SU-DHL-6 (cell line): ENCODE measurements around the gene FANK1.
"Not testable (repeated sequence)": the region's sequence is repeated elsewhere in the genome, so short reads cannot be mapped to it uniquely, and the experiment has no call there.

Source experiments
- H2AFZ ChIP-seq: fragments of 200-600 bp; sonication (generic); 2 replicates; pipeline ENCODE4 v1.6.1; 2014; ENCODE audit warnings: low read depth, mild to moderate bottlenecking, moderate library complexity, mixed read lengths, antibody characterized with exemption, low read length; ENCODE audit not compliant: severe bottlenecking
- H3F3A ChIP-seq: fragments of 200-600 bp; shearing (Covaris generic); 2 replicates; pipeline ENCODE4 v1.6.0; 2016; ENCODE audit warnings: antibody characterized with exemption, mild to moderate bottlenecking; ENCODE audit not compliant: insufficient read depth
- H3K27ac ChIP-seq: fragments of 200-600 bp; sonication (generic); 2 replicates; pipeline ENCODE4 v1.5.1; 2016; ENCODE audit warnings: low read depth, mild to moderate bottlenecking, low read length, moderate library complexity, mixed read lengths
- H3K27me3 ChIP-seq: fragments of 200-600 bp; sonication (generic), shearing (Covaris generic); 2 replicates; pipeline ENCODE4 v1.6.0; 2014; ENCODE audit warnings: mild to moderate bottlenecking, low read length
- H3K36me3 ChIP-seq: fragments of 200-600 bp; sonication (generic); 2 replicates; pipeline ENCODE4 v1.6.1; 2014; ENCODE audit warnings: mild to moderate bottlenecking, low read length, mixed read lengths
- H3K4me2 ChIP-seq: fragments of 300-600, 200-600 bp; shearing (Covaris generic), sonication (generic); 2 replicates; pipeline ENCODE4 v1.6.0; 2014; ENCODE audit warnings: low read length, low read depth, mild to moderate bottlenecking; ENCODE audit not compliant: poor library complexity, severe bottlenecking
- H3K4me3 ChIP-seq: fragments of 200-600 bp; sonication (generic); 2 replicates; pipeline ENCODE4 v1.5.1; 2014; ENCODE audit warnings: antibody characterized with exemption, low read length, mild to moderate bottlenecking, mixed read lengths; ENCODE audit not compliant: insufficient read depth, poor library complexity, severe bottlenecking
- H3K79me2 ChIP-seq: fragments of 200-600 bp; sonication (generic); 2 replicates; pipeline ENCODE4 v1.6.1; 2014; ENCODE audit warnings: mild to moderate bottlenecking, low read length, moderate library complexity; ENCODE audit not compliant: insufficient read depth
- H3K9ac ChIP-seq: fragments of 200-600 bp; sonication (generic); 2 replicates; pipeline ENCODE4 v1.7.0; 2014; ENCODE audit warnings: mild to moderate bottlenecking, low read length
- H3K9me2 ChIP-seq: fragments of 200-600 bp; sonication (generic); replicated peaks from 2 replicates; pipeline ENCODE4 v1.6.1; 2014; ENCODE audit warnings: low read length; ENCODE audit not compliant: insufficient read depth
- H3K9me3 ChIP-seq: fragments of 200-600 bp; sonication (generic); 2 replicates; pipeline ENCODE4 v1.6.1; 2014; ENCODE audit warnings: low read length, mixed read lengths; ENCODE audit not compliant: insufficient read depth
- H4K20me1 ChIP-seq: fragments of 200-600 bp; sonication (generic); 2 replicates; pipeline ENCODE4 v1.6.1; 2014; ENCODE audit warnings: low read depth, mild to moderate bottlenecking, antibody characterized with exemption, low read length, moderate library complexity, mixed read lengths
- CTCF ChIP-seq: fragments of 200-600 bp; sonication (generic); IDR thresholded peaks from one replicate; pipeline ENCODE4 v1.5.1; 2017; ENCODE audit warnings: antibody characterized with exemption, mild to moderate bottlenecking, low read length, moderate library complexity; ENCODE audit not compliant: insufficient read depth, poor library complexity, severe bottlenecking
- EZH2phosphoT487 ChIP-seq: fragments of 200-600 bp; sonication (generic), shearing (Covaris generic); conservative IDR thresholded peaks from 2 replicates; pipeline ENCODE4 v1.6.1; 2018; ENCODE audit warnings: mild to moderate bottlenecking, antibody characterized with exemption, low read length, moderate library complexity, mixed read lengths

FANK1 gene

GRCh38 chr10:125926247-125926646, 29.9 kb downstream of the FANK1 start:
- Histone ChIP-seq H3F3A (no peaks in the 10 kb centered on the region), H3K27ac (no peak overlapping the region), H3K4me3 (no peak overlapping the region), H3K9me3 (no peaks in the 10 kb centered on the region), H3K36me3 (no peaks in the 10 kb centered on the region), H3K79me2 (no peaks in the 10 kb centered on the region), H3K27me3 (no peaks in the 10 kb centered on the region), H4K20me1 (no peaks in the 10 kb centered on the region), H3K4me2 (no peak overlapping the region), H2AFZ (no peak overlapping the region), H3K9ac (no peak overlapping the region), H3K9me2 (no peaks in the 10 kb centered on the region)
- TF ChIP-seq EZH2phosphoT487: no peak
- TF ChIP-seq CTCF: no peak

DNA sequence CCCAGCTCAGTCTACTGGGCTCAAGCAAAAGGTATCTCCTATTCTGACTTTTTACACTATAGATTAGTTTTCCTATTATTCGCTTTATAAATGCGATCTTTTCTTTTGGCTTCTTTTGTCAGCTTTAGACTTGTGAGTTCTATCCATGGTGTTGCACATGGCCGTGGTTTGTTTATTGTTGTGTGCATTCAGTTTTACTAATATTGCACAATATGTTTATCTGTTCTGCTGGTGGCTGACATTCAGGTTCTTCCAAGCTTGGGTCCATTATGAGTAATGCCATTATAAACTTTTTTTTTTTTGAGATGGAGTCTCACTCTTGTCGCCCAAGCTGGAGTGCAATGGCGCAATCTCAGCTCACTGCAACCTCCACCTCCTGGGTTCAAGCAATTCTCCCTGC, 30.9 kb downstream of the FANK1 start:
- H3K4me3 ChIP-seq, H3F3A ChIP-seq, H3K27ac ChIP-seq, H3K36me3 ChIP-seq, H3K4me2 ChIP-seq, H3K9me2 ChIP-seq, H2AFZ ChIP-seq, H3K79me2 ChIP-seq, H3K9me3 ChIP-seq, H3K9ac ChIP-seq, H4K20me1 ChIP-seq, H3K27me3 ChIP-seq: not testable (repeated sequence)

GRCh38 chr10:125928928-125929585, 32.7 kb downstream of the FANK1 start:
- no peak overlapping the region for H3K9ac ChIP-seq
- H3K79me2 ChIP-seq: no peaks in the 10 kb centered on the region
- TF ChIP-seq EZH2phosphoT487 (no peak), CTCF (no peak)
- no peak overlapping the region for H3K4me3 ChIP-seq
- H3K4me2 ChIP-seq: no peak overlapping the region
- no peaks in the 10 kb centered on the region for H3K27me3 ChIP-seq
- no peak overlapping the region for H3K27ac ChIP-seq
- H3K36me3 ChIP-seq: no peaks in the 10 kb centered on the region
- no peaks in the 10 kb centered on the region for H3F3A ChIP-seq
- H4K20me1 ChIP-seq: no peaks in the 10 kb centered on the region
- H3K9me3 ChIP-seq: no peaks in the 10 kb centered on the region
- no peak overlapping the region for H2AFZ ChIP-seq
- H3K9me2 ChIP-seq: no peaks in the 10 kb centered on the region

DNA sequence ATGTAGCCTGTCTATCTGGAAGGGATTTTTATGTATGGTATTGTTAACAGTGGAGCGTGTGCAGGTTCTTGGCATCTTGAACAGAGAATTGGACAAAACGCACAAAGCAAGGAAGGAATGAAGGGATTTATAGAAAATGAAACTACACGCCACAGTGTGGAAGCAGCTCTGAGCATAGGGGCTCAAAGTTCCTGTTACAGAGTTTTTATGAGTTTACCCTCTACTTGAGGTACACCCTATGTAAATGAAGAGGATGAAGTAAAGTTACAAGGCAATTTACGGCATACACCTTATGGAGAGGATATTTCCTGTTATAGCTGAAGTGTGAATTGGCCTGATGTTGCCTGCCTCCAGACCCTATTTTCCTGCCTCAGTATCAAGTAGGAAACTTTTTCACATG, 33.3 kb downstream of the FANK1 start:
- Histone ChIP-seq H3K9ac (no peak overlapping the region), H2AFZ (no peak overlapping the region), H3F3A (no peaks in the 10 kb centered on the region), H3K9me2 (no peaks in the 10 kb centered on the region), H3K4me3 (no peak overlapping the region), H3K9me3 (no peaks in the 10 kb centered on the region), H3K27ac (no peak overlapping the region), H4K20me1 (no peaks in the 10 kb centered on the region), H3K79me2 (no peaks in the 10 kb centered on the region), H3K27me3 (no peaks in the 10 kb centered on the region), H3K36me3 (no peaks in the 10 kb centered on the region), H3K4me2 (no peak overlapping the region)
- TF ChIP-seq EZH2phosphoT487: no peak
- TF ChIP-seq CTCF: no peak
